SK-N-SH treated with all-trans-retinoic acid at 6 μM for 48 hours (cell line): Measurements from ENCODE around the gene EFNB2.

Experiments used
- ATAC-seq: fragments of 200-7000 bp; cut with Tn5 transposase; 3 replicates; pipeline ENCODE4 v1.9.1; 2020; ENCODE audit warnings: mild to moderate bottlenecking, moderate library complexity
- ARNTL ChIP-seq: fragments of 450-650 bp; formaldehyde crosslinking; IDR thresholded peaks from 2 replicates; pipeline ENCODE4 v1.5.0; 2020; ENCODE audit warnings: low read depth, mild to moderate bottlenecking, moderate library complexity, borderline replicate concordance
- BACH2 ChIP-seq: fragments of 250-450 bp; sonication (Bioruptor Pico); IDR thresholded peaks from 2 replicates; pipeline ENCODE4 v1.9.0; 2021; ENCODE audit warnings: mild to moderate bottlenecking, borderline replicate concordance
- CSDC2 ChIP-seq: fragments of 250-450 bp; sonication (Bioruptor Pico); IDR thresholded peaks from 2 replicates; pipeline ENCODE4 v1.5.0; 2020; ENCODE audit warnings: mild to moderate bottlenecking, moderate library complexity
- ESRRG ChIP-seq: fragments of 250-450 bp; sonication (Bioruptor Pico); IDR thresholded peaks from 2 replicates; pipeline ENCODE4 v1.6.1; 2021; ENCODE audit warnings: mild to moderate bottlenecking
- GLIS3 ChIP-seq: fragments of 250-450 bp; sonication (Bioruptor Pico); IDR thresholded peaks from 2 replicates; pipeline ENCODE4 v1.5.0; 2020; ENCODE audit warnings: mild to moderate bottlenecking, moderate library complexity
- ISL1 ChIP-seq: fragments of 250-450 bp; sonication (Bioruptor Pico); IDR thresholded peaks from 2 replicates; pipeline ENCODE4 v2.1.2; 2022; ENCODE audit warnings: mild to moderate bottlenecking, moderate library complexity
- OSR1 ChIP-seq: fragments of 250-450 bp; sonication (Bioruptor Pico); IDR thresholded peaks from 2 replicates; pipeline ENCODE4 v1.8.0; 2022; ENCODE audit warnings: moderate library complexity, mild to moderate bottlenecking, inconsistent platforms
- PPARA ChIP-seq: fragments of 250-450 bp; sonication (Bioruptor Pico); IDR thresholded peaks from 2 replicates; pipeline ENCODE4 v1.5.0; 2020; ENCODE audit warnings: mild to moderate bottlenecking, borderline replicate concordance
- RARB ChIP-seq: fragments of 250-450 bp; sonication (Bioruptor Pico); IDR thresholded peaks from 2 replicates; pipeline ENCODE4 v1.8.0; 2021; ENCODE audit warnings: mild to moderate bottlenecking, moderate library complexity
- SNAI2 ChIP-seq: fragments of 250-450 bp; sonication (Bioruptor Pico); IDR thresholded peaks from 2 replicates; pipeline ENCODE4 v1.5.0; 2020; ENCODE audit warnings: mild to moderate bottlenecking, moderate library complexity
- TCF4 ChIP-seq: fragments of 250-450 bp; sonication (Bioruptor Pico); IDR thresholded peaks from 2 replicates; pipeline ENCODE4 v1.8.0; 2021; ENCODE audit warnings: mild to moderate bottlenecking, moderate library complexity, borderline replicate concordance
- TOX ChIP-seq: fragments of 250-450 bp; sonication (Bioruptor Pico); IDR thresholded peaks from 2 replicates; pipeline ENCODE4 v1.8.0; 2021; ENCODE audit warnings: mild to moderate bottlenecking, moderate library complexity, borderline replicate concordance
- ZFP30 ChIP-seq: fragments of 450-650 bp; formaldehyde crosslinking; IDR thresholded peaks from 2 replicates; pipeline ENCODE4 v1.5.0; 2022; ENCODE audit warnings: mild to moderate bottlenecking, moderate library complexity
- ZNF565 ChIP-seq: fragments of 450-650 bp; formaldehyde crosslinking; conservative IDR thresholded peaks from 2 replicates; pipeline ENCODE4 v1.5.0; 2020; ENCODE audit warnings: low read depth, mild to moderate bottlenecking, moderate library complexity
- ZNF70 ChIP-seq: fragments of 450-650 bp; formaldehyde crosslinking; IDR thresholded peaks from 2 replicates; pipeline ENCODE4 v1.5.0; 2020; ENCODE audit warnings: mild to moderate bottlenecking, moderate library complexity
- ZNF8 ChIP-seq: fragments of 450-650 bp; formaldehyde crosslinking; IDR thresholded peaks from 2 replicates; pipeline ENCODE4 v1.5.0; 2020; ENCODE audit warnings: mild to moderate bottlenecking, moderate library complexity
- TF ChIP-seq, protein P1 (sequence below): fragments of 250-450 bp; sonication (Bioruptor Pico); IDR thresholded peaks from 2 replicates; pipeline ENCODE4 v1.8.0; 2021; ENCODE audit warnings: low read depth, mild to moderate bottlenecking, moderate library complexity, borderline replicate concordance
- TF ChIP-seq, protein P2 (sequence below): fragments of 250-450 bp; sonication (Bioruptor Pico); IDR thresholded peaks from 2 replicates; pipeline ENCODE4 v1.5.1; 2021; ENCODE audit warnings: mild to moderate bottlenecking, moderate library complexity
- TF ChIP-seq, protein P3 (sequence below): fragments of 250-450 bp; sonication (Bioruptor Pico); IDR thresholded peaks from 2 replicates; pipeline ENCODE4 v1.5.1; 2020; ENCODE audit warnings: low read depth, mild to moderate bottlenecking, moderate library complexity
- TF ChIP-seq, protein P4 (sequence below): fragments of 250-450 bp; sonication (Bioruptor Pico); IDR thresholded peaks from 2 replicates; pipeline ENCODE4 v1.5.0; 2020; ENCODE audit warnings: mild to moderate bottlenecking, moderate library complexity

The EFNB2 gene

DNA sequence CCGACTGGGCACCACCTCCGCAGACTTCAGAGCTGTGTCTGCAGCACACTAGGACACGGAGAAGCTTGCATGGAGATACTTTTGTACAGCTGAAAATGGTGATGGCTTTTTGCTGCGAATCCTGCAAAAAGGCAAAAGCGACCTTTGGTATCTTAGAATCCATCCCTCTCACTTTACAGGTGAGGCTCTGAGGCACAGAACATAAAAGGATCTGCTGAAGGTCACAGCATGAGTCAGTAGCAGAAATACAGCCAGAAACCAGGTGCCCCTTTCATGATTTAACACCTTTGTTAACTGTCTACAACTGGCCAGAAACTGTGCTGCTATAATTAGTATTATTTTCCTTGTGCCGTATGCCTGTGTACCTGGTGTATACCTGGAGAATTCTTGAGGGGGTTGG is 48.3 kb downstream of the EFNB2 start:
- TF ChIP-seq, protein P1, sequence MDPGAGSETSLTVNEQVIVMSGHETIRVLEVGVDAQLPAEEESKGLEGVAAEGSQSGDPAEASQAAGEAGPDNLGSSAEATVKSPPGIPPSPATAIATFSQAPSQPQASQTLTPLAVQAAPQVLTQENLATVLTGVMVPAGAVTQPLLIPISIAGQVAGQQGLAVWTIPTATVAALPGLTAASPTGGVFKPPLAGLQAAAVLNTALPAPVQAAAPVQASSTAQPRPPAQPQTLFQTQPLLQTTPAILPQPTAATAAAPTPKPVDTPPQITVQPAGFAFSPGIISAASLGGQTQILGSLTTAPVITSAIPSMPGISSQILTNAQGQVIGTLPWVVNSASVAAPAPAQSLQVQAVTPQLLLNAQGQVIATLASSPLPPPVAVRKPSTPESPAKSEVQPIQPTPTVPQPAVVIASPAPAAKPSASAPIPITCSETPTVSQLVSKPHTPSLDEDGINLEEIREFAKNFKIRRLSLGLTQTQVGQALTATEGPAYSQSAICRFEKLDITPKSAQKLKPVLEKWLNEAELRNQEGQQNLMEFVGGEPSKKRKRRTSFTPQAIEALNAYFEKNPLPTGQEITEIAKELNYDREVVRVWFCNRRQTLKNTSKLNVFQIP (CRISPR knock-in tag), result no peak
- TF ChIP-seq, protein P2, sequence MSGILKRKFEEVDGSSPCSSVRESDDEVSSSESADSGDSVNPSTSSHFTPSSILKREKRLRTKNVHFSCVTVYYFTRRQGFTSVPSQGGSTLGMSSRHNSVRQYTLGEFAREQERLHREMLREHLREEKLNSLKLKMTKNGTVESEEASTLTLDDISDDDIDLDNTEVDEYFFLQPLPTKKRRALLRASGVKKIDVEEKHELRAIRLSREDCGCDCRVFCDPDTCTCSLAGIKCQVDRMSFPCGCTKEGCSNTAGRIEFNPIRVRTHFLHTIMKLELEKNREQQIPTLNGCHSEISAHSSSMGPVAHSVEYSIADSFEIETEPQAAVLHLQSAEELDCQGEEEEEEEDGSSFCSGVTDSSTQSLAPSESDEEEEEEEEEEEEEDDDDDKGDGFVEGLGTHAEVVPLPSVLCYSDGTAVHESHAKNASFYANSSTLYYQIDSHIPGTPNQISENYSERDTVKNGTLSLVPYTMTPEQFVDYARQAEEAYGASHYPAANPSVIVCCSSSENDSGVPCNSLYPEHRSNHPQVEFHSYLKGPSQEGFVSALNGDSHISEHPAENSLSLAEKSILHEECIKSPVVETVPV (CRISPR knock-in tag), result no peak
- TF ChIP-seq GLIS3 (CRISPR knock-in tag), result no peak

DNA sequence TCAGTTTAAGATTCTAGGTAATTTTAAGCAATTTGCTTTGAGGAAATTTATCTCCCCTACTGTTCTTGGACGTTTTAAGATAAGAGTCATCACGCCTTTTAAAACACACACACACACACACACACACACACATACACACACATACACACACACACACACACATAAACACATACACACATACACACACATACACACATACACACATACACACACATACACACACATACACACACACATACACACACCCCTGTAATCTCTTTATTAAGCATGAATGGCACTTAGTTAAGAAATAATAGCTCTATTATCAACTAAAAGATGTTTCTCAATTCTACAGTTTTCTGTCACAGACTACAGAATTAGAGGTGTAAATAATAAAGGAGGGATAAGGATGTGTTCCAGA is 49.2 kb downstream of the EFNB2 start:
- no peak for ATAC-seq

More for the DNA sequence above, 48.3 kb downstream of the EFNB2 start:
- ATAC-seq, result no peak

DNA sequence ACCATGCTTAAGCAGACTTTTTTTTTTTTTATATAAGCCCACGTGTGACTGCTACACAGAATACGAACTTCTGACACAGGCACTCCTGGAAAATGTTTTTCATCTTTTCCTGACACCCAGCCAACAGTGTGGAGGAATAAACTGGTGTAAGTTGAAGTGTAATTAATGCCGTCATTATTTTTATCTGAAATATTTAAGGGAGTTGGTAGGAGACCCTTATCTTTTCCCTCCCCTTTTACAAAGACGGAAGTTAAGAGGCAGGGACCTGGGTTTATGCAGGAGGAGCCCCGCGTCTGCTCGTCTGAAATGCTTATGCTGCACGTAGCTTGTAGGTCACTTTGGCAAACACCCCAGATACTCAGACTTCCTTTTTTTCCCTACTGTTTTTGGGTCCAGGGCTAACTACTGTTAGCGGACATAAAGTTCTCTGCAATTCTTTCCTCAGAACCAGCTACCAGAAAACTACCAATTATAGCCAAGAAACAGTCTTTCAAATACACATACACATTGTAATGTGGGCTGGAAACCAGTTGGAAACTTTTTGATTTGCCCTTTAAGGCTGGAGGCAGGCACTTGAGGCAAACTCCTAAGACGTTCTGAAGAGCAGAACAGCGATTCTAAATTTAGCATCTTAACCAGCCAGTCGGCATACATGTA is 50.8 kb downstream of the EFNB2 start:
- no peak for ATAC-seq
- TF ChIP-seq ZNF70 (CRISPR knock-in tag) (no peak), ESRRG (CRISPR knock-in tag) (no peak)

More for the DNA sequence above, 49.2 kb downstream of the EFNB2 start:
- TF ChIP-seq ZNF70 (CRISPR knock-in tag) (no peak), TOX (CRISPR knock-in tag) (no peak), ZNF565 (CRISPR knock-in tag) (no peak), CSDC2 (no peak), TCF4 (CRISPR knock-in tag) (no peak), GLIS3 (CRISPR knock-in tag) (no peak), ARNTL (CRISPR knock-in tag) (no peak), ISL1 (CRISPR knock-in tag) (no peak), SNAI2 (CRISPR knock-in tag) (no peak), ESRRG (CRISPR knock-in tag) (no peak), RARB (CRISPR knock-in tag) (no peak), OSR1 (CRISPR knock-in tag) (no peak), ZNF8 (CRISPR knock-in tag) (no peak), BACH2 (no peak)
- TF ChIP-seq, protein P3, sequence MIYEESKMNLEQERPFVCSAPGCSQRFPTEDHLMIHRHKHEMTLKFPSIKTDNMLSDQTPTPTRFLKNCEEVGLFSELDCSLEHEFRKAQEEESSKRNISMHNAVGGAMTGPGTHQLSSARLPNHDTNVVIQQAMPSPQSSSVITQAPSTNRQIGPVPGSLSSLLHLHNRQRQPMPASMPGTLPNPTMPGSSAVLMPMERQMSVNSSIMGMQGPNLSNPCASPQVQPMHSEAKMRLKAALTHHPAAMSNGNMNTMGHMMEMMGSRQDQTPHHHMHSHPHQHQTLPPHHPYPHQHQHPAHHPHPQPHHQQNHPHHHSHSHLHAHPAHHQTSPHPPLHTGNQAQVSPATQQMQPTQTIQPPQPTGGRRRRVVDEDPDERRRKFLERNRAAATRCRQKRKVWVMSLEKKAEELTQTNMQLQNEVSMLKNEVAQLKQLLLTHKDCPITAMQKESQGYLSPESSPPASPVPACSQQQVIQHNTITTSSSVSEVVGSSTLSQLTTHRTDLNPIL (CRISPR knock-in tag), result no peak
- TF ChIP-seq, protein P4, sequence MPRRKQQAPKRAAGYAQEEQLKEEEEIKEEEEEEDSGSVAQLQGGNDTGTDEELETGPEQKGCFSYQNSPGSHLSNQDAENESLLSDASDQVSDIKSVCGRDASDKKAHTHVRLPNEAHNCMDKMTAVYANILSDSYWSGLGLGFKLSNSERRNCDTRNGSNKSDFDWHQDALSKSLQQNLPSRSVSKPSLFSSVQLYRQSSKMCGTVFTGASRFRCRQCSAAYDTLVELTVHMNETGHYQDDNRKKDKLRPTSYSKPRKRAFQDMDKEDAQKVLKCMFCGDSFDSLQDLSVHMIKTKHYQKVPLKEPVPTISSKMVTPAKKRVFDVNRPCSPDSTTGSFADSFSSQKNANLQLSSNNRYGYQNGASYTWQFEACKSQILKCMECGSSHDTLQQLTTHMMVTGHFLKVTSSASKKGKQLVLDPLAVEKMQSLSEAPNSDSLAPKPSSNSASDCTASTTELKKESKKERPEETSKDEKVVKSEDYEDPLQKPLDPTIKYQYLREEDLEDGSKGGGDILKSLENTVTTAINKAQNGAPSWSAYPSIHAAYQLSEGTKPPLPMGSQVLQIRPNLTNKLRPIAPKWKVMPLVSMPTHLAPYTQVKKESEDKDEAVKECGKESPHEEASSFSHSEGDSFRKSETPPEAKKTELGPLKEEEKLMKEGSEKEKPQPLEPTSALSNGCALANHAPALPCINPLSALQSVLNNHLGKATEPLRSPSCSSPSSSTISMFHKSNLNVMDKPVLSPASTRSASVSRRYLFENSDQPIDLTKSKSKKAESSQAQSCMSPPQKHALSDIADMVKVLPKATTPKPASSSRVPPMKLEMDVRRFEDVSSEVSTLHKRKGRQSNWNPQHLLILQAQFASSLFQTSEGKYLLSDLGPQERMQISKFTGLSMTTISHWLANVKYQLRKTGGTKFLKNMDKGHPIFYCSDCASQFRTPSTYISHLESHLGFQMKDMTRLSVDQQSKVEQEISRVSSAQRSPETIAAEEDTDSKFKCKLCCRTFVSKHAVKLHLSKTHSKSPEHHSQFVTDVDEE (CRISPR knock-in tag), result no peak
- TF ChIP-seq, protein P2 (CRISPR knock-in tag), result no peak

DNA sequence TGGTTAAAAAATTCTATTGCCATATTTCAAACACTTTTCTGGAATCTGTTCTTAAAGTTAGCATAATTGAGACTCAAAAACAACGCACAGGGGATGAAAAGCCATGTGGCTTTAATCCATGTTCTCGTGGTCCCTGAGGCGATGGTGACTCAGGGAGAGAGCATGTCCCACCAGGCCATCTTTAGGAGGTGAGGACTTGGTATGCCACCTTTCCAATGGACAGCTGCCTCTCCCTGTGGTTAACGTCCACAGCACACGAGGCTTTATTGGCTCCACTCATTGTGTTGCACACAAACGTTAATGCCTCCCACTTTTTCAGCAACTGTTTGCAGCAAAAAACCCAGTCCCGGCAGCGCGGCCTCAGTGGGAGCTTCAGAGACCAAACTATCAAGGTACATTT is 51.4 kb downstream of the EFNB2 start:
- no peak for ATAC-seq
- TF ChIP-seq SNAI2 (CRISPR knock-in tag), result no peak
- no peak for TF ChIP-seq ESRRG (CRISPR knock-in tag)
- no peak for TF ChIP-seq PPARA (CRISPR knock-in tag)
- TF ChIP-seq, protein P1 (CRISPR knock-in tag), result no peak
- no peak for TF ChIP-seq ZFP30 (CRISPR knock-in tag)
- no peak for TF ChIP-seq ISL1 (CRISPR knock-in tag)
- TF ChIP-seq, protein P4 (CRISPR knock-in tag), result no peak
- TF ChIP-seq CSDC2, result no peak
- no peak for TF ChIP-seq ARNTL (CRISPR knock-in tag)
